HG03025 (cell line): ENCODE results near the gene NRDE2.
A peak's percentile ranks its signal among the peaks of the same experiment; 100 is the strongest.

Experiments used
- ATAC-seq: cut with Tn5 transposase; IDR thresholded peaks from one replicate; pipeline ENCODE4 v1.9.1; 2021; ENCODE audit warnings: mild to moderate bottlenecking, moderate library complexity; ENCODE audit not compliant: unreplicated experiment, low FRiP score

The NRDE2 gene

DNA sequence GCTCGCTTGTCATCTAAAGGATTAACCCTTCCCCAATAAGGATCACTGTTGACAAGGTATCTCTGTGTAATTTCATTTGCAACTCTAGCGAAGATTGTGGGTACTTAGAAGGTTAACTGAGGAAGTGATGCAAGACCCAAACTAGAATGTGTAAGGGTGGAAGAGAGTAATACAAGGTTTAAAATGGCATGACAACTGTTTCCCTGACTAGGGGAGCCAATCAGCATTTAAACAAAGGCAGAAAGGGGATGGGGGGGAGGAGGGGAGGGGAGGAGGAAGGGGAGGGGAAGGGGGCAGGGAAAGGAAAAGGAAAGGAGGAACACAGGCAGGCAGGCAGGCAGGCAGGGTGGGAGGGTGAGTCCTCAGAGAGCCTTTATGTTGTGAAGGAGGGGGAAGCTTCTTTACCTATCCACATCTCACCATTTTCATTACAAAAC is 31.1 kb downstream of the NRDE2 start:
- ATAC-seq: no peak

DNA sequence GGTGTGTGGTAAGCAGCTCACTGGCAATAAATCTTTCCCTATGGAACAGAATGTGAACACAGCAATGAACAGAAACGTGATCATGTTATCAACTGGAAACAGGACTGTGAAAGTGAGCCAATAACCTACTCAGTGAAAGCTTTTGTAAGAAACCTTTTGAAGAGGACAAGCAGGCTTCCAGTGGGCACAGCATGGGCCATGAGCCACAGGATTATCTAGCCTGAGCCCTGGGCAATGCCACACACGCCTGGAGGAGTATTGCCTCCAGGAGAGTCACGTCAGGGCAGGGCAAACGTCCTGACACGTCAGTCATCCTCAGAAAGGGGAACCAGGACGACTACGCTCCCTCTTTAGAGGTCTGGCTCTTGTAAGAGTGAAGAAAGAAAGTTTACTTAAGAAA is 32.3 kb downstream of the NRDE2 start:
- ATAC-seq: no peak

DNA sequence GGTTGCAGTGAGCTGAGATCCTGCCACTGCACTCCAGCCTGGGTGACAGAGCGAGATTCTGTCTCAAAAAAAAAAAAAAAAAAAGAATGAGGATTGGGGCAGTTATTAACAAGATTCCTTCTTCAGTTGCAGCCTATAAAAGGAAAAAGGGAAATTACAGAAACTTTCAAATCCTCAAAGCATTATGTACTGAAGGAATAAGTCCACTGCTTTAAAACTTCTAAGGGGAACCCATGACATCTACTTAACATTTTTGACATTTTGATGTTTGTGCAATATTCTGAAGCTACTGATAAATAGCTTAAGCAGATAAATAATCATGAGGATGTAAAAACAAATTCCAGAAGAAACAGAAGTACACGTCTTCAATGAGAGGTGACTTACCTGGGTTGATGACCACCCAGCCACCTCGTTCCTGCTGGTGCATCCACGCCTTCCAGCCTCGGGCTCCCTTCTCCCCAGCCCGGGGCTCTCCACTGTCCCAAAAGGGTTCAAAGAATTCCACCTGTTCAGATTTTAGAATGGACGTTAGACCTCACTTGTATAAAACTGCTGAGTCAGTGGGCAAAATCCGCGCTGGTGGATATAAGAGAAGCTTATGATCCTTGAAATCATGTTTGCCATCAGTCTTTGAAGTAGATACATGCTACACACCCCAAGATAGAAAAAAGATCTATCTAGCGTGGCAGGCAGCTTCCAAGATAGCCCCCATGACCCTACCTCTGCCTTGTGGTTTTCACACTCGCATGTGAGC is 33.7 kb downstream of the NRDE2 start:
- no peak for ATAC-seq

DNA sequence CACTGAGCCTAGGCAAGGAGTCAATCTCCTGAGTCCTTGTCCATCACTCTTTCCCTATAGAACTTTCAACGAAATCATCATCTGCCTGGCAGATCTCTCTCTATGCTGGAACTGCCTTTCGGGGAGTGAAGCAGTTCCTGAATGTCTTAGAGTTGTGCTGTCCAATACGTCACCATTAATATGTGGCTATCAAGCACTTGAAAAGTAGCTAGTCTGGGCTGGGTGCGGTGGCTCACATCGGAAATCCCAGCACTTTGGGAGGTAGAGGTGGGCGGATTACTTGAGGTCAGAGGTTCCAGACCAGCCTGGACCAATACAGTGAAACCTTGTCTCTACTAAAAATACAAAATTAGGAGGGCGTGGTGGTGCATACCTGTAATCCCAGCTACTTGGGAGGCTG is 35.1 kb downstream of the NRDE2 start:
- no peak for ATAC-seq

DNA sequence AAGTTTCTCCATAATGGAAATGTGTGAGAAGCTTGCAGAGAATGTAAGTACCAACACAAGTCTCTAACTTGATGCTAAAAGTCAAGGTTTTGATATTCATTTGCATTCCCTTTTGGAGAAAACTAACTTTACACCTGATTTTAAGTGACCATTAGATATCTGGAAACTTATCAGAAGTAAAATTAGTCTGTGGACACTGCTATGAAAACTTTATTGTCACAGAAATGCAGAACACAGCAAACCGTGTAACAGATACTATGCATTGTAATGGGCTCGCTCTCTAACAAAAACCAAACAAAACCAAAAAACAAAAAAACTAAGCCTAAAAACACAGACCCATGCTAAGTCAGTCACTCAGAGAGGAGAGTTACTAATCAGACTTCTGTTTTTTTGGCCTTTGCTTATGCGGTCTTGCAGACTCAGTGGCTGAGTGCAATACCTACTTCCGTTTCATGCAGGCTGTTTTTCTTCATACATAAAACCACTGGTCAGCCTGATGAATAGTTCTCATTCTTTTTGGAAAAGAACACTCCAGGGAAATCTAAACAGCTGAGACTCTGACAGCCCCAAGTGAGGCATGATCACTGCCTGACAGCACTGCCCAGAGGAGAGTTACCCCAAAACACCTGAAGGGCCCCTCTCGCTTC is 35.7 kb downstream of the NRDE2 start:
- no peak for ATAC-seq

DNA sequence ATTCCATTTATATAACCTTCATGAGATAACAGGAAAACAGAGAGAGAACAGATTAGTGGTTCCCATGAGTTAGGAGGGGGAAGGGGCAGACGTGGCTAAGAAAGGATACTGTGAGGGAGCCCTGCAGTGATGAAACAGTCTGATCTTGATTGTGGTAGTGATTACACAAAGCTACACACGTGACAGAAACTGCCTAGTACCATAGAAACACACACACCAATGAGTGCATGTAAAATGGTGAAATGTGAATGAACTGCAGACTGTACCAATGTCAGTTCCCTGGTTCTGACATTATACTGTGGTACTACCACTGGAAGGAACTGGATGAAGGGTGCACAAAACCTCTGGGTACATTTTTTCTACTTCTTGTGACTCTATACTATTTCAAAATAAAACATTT is 36.9 kb downstream of the NRDE2 start:
- no peak for ATAC-seq

DNA sequence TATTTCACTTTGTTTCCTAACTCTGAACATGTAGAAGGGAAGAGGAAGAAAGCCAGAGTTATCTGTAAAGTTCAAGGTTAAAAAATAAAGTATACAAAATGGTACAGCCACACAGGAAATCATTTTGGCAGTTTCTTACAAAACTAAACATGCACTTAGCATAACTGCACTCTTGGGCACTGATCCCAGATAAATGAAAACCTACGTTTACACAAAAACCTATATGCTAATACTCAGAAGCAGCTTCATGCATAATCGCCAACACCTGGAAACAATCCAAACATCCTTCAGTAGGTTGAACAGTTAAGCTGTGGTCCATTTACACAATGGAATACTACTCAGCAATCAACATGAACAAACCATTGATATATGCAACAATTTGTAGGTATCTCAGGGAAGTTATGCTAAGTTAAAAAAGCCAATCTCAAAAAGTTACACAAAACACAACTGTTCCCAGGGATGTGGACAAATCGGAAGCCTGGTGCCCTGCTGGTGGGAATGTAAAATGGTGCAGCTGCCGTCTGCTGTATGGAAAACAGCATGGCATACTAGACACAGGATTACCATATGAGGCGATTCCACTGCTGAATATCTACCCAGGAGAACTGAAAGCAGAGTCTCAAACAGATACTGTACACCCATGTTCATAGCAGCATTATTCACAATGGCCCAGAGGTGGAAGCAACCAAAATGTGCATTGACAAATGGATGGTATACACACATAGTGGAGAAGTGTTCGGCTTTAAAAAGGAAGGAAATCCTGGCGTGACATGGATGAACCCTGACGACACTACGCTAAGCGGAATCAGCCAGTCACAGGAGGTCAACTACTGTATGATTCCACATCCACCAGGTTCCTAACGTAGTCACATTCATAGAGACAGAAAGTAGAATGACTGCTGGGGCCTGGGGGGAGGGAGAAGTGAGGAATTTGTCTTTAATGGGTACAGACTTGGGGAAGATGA is 37.7 kb downstream of the NRDE2 start:
- ATAC-seq: no peak

DNA sequence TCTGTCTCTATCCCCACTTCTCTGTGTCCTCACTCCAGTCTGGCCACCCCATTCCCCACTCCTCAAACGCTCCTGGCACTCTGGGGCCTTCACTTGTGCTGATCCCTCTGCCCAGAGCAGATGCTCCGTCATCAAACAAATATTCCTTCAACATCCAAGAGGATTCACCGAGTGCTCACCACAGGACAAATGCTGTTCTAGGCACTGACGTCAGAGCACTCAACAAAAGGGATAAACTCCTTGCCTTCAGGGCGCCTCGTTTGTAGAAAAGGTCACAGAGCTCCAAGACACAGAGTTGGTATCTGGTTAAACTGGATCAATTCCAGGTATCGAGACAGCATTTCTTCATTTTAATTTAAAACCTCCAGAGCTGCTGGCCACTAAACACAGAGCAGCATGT is 40.0 kb downstream of the NRDE2 start:
- no peak for ATAC-seq

DNA sequence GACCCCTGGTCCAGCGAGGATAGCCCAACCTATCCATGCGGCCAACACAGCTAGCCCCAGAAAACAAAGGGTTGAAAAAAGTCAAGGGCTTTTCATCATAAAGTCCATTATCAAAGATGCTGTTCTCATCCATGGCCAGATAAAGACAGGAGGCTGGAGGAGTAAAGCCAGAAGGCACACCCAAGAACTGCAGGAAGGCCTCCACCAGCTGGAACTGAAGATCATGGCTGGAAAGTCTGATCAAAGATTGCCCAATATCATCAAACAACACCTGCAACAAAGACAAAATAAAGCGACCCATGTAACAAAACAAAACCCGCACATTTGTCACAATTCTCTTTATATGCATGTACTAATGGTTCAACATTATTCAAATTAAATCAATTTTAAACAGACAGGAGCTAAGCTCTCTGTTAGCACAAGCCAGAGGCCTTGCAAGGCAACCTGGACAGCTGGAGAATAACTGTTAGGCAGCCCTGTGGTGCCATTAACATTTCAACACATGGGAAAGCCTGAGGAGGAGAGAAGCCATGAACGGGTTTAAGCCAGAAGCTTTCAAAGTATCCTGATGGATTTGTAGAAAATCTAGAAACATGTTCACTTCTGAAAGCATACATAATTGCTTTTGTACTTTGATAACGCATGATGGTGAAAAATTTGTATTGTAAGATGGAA is 41.3 kb downstream of the NRDE2 start:
- ATAC-seq: no peak

DNA sequence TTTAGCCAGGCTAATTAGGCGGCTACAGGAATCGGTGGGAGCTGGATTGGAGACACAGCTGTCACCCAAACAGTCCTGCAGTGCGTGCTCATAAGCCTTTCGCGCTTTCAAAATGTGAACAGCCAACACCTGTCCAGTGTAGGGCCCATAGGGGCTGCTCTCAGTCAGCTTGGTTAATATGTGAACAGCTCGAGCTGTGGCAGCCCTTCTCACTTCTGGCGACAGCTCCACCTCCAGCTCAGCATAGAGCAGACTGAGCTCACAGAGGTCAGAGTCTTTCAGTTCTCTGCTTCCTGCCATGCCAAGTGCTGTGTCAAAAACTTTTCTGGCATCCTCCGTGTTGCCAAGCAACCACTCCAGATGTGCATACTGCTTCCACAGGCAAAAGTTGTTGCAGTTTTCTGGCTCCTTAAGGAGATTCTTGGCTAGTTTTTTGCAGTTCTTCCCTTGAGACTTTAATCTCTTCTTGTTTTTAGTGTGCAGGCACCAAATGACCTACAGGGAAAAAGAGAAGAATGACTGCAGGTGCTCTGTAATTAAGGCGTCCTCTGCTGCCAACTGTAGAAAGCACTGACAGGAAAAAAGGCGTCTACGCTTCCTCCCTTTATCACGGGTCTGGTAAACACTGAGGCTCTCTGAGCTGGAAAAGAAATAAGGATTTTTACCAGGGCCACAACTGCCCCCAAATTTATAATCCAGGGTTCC is 42.9 kb downstream of the NRDE2 start:
- peak; percentile 72 for ATAC-seq

DNA sequence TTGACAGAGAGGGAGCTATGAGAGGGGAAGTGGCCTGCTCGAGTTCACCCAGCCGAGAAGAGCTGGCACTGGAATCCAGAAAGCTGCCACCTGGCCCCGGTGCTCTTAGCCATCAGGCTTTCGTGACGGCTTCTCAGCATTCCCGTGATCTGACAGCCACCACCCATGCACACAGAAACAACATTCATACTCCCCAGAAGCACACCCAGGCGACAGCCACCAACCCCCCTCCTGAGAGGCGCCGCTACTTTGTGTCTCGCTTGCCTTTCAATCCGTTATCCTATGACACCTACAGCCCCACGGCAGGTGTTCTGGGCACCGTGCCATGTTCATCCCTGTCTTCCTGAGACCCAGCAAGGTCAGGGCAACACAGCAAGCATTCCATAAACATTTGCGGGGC is 44.0 kb downstream of the NRDE2 start:
- no peak for ATAC-seq

DNA sequence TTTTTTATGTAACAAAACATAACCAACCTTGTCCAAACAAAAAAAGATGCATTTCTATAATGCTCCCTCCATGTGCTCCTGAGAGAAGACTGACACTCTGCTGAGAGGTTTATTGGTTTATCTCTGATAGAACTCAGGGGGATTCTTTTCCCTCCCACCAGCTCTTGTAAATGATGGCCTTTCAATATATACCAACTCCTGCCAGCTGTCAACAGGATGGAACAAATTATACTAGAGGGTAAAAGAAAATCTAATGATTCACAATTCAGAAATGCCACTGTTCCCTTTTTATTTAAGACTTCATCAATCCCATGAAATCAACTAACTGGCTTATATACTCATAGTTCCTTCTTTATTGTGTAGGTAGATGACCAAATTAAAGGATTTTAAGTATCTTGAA is 50.0 kb downstream of the NRDE2 start:
- ATAC-seq: no peak

DNA sequence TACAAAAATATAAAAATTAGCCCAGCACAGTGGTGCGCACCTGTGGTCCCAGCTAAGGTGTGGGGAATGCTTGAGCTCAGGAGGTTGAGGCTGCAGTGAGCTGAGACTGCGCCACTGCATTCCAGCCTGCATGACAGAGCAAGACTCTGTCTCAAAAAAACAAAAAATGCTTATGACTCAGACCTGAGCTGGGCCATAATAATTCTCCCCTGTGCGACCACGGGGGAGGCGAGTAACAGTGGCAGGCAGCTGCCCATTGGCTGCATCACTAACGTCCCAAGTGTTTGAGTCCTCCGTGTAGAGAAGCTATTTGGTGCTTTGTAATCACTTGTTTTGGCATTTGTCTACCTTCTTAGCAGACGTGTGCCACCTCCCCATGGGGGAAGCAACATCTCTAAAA is 50.5 kb downstream of the NRDE2 start:
- no peak for ATAC-seq

DNA sequence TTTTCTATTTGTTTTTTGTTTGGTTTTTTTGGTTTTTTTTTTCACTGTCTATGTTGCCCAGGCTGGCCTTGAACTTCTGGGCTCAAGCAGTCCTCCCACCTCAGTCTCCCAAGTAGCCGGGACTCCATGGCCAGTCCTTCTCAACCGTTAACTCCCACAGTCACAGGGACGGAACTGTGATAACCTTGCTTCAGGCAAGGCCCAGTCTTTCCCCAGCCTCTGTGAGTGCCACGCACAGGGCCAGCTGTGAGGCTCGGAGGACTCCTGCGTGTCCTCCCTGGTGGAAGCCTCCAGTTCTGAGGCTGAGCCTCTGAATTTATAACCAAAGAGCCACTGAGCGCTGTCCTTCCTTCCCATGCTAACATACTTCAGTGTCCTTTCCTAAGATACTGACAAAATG is 51.6 kb downstream of the NRDE2 start:
- no peak for ATAC-seq

DNA sequence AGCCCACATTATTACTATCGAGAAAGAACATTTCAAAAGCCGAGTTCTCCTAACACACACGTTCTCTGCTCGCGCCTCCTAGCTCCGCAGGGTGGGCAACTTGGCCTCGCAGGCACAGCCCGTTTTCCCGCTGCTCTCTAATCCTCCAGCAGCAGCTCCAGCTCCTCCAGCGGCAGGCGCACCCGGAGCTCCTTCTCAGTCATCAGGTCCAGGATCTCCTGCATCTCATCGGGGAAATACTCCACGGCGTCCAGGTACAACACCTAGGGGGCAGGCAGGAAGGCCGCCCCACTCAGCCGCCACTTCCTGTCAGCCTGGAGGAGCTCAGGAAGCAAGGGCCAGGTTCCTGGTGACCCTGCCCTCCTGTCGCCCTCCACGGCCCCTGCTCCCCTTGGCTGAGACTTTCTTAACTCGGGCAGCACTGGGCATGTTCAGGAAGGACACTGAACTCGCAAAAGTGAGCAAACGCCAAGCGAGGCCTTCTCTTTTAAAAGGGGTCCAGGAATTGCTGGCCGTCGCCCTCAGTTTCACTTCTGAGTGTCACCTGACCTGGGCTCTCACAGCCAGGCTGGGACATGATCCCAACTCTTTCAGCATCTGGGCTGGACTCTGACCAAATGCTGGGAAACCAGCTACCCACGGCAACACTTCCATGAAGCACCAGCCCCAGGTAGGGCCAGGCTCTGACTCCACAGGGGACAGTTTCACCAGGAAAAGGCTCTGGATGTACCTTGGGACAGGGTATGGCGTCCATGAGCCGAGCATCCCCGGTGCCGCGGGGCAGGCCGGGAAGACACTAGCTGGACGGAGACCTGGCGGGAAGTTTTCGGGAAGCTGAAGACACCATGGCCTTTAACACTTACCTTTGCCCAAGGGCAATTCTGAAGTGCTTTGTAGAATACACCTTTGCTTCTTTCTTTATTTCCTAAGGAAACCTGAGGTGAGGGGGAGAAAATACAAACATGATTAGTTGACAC is 53.3 kb downstream of the NRDE2 start:
- no peak for ATAC-seq

DNA sequence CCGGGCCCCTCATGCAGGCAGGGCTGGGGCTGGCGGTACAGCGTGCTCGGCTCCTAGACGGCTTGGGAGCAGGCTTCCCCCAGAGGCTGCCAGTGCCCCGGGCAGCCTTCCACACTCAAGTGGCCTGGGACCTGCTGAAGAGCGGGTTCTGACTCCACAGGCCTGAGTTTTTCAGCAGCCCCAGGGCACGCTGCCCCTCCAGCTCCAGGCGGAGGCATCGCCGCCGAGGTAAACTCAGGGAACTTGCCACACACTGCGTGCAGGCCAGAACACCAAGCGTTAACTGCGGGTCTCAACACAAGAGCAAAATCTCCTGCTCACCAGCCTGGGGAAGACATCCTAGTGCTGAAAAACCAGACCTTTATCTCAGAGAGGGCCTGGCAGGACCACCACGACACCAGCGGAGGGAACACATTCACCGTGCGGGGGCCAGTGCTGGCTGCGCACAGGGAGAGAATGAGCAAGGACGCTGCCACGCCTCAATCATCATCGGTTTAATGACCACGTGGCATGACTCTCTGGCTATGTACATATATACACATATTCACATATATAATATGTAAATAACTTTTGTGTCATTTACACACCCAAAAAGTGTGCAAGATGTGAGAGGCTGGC is 54.1 kb downstream of the NRDE2 start:
- no peak for ATAC-seq

DNA sequence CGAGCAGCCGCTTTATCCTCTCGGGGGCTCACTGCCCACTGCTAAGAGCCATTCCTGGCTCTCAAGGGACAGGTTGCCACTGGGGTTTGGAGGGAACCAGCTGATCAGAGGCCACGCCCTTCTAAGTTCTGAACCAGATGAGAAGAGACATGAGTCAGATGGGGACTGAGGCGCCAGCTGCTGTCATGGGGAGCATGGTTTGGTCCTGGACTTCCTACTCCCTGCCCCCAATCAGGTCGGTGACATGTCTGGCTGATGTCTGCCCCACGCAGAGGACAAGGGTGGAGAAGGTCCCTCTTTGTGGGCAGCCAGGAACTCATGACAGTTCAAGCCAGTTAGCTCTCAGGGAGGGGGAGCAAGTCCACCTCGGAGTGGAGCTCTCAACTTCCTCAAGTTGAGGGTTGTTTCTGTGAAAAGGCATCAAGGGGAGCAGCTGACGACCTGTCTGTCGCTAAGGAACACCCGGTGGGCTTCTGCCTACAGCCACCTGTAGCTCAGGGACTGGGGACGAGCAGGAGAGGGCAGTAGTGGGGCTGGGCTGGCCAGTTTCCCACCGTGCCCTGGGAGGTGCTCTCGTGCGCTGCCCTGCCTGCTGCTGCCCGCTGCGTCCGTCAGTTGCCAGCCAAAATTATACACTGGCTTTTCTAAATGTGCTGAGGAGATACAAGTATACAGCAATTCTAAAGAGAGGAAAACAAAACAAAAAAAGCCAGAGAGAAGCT is 54.9 kb downstream of the NRDE2 start:
- no peak for ATAC-seq

DNA sequence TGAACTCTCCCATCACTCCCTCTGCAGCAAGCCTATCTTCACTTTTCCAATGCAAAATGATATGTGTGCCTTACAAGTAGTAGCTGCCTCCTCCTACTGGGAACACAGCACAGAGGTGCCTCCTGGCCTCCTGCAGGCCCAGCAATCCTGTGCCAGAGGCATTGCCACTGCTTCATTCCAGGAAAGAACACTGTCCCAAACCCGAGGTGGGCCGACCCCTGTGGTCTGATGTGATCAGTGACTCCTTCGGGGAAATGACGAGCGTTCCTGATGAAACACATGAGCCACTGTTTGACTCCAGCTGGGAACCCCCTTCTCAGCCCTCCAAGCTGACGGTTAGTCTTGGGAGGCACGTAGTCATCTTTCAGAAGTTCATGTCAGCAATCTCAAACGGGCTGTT is 55.9 kb downstream of the NRDE2 start:
- ATAC-seq: no peak
